SK-N-SH (cell line): Measurements from ENCODE around the gene NR3C1. TPM values are rescaled to one million over a fixed set of nuclear protein-coding genes. Genes with fewer than 3 reads are reported as not detected.

Experiments
- CTCF ChIA-PET: fragments of 300-600, 350-600 bp; formaldehyde crosslinking; extraction: SDS; loops from one replicate; lab custom pipeline; 2021; lab: Yijun Ruan, JAX
- POLR2A ChIA-PET: fragments of 350-600 bp; sonication (Branson Sonifier 250); formaldehyde crosslinking; extraction: SDS; loops from one replicate; lab custom pipeline; 2020; ENCODE audit warnings: antibody characterized with exemption, inconsistent platforms; lab: Yijun Ruan, JAX
- DNase-seq: peaks from one replicate; pipeline ENCODE4 v3.0.0; 2012
- H2AFZ ChIP-seq: fragments of 200-600 bp; sonication (generic); 2 replicates; pipeline ENCODE4 v1.8.1; 2016; ENCODE audit warnings: antibody characterized with exemption, mild to moderate bottlenecking, low read depth
- H3F3A ChIP-seq: fragments of 200-600 bp; sonication (generic); replicated peaks from 2 replicates; pipeline ENCODE3; 2016; ENCODE audit warnings: antibody characterized with exemption, mild to moderate bottlenecking; ENCODE audit not compliant: insufficient read depth
- H3K27ac ChIP-seq, 2 experiments: fragments of 200-500 bp in 1 of 2; fragments of 200-600 bp in 1 of 2; sonication (Bioruptor generic) in 1 of 2; sonication (generic), shearing (Covaris generic) in 1 of 2; 2 replicates each; pipeline versions ENCODE4 v1.5.1 to v1.6.1; 2014 to 2016; ENCODE audit warnings: low read depth in 2 of 2, inconsistent platforms in 1 of 2, low read length in 1 of 2, mild to moderate bottlenecking in 1 of 2, mixed read lengths in 1 of 2
- H3K27me3 ChIP-seq: fragments of 200-600 bp; sonication (generic), shearing (Covaris generic); 2 replicates; pipeline ENCODE4 v1.6.1; 2016; ENCODE audit warnings: mixed run types; ENCODE audit not compliant: insufficient read depth
- H3K36me3 ChIP-seq, 2 experiments: fragments of 200-500 bp in 1 of 2; fragments of 200-600 bp in 1 of 2; sonication (Bioruptor generic) in 1 of 2; sonication (generic) in 1 of 2; replicated peaks in 1 of 2; 2 replicates each; pipeline versions ENCODE3 to v1.5.1; 2014 to 2016; ENCODE audit warnings: low read length in 1 of 2, mild to moderate bottlenecking in 1 of 2; ENCODE audit not compliant: insufficient read depth in 2 of 2, control insufficient read depth in 1 of 2
- H3K4me1 ChIP-seq, 2 experiments: fragments of 200-500 bp in 1 of 2; fragments of 200-600 bp in 1 of 2; sonication (Bioruptor generic) in 1 of 2; sonication (generic), shearing (Covaris generic) in 1 of 2; 2 replicates each; pipeline versions ENCODE4 v1.5.1 to v1.6.1; 2014 to 2016; ENCODE audit warnings: low read depth in 1 of 2, low read length in 1 of 2, mixed run types in 1 of 2; ENCODE audit not compliant: insufficient read depth in 2 of 2, control insufficient read depth in 1 of 2
- H3K4me2 ChIP-seq: fragments of 200-600 bp; sonication (generic), shearing (Covaris generic); 2 replicates; pipeline ENCODE4 v1.6.1; 2017; ENCODE audit warnings: mixed run types
- H3K4me3 ChIP-seq, 2 experiments: fragments of 200-500 bp in 1 of 2; fragments of 200-600 bp in 1 of 2; sonication (Bioruptor generic) in 1 of 2; sonication (generic), shearing (Covaris generic) in 1 of 2; 2 replicates each; pipeline versions ENCODE4 v1.5.1 to v1.8.1; 2014 to 2016; ENCODE audit warnings: low read depth in 2 of 2, inconsistent platforms in 1 of 2, low read length in 1 of 2, mild to moderate bottlenecking in 1 of 2, mixed read lengths in 1 of 2, moderate library complexity in 1 of 2
- H3K79me2 ChIP-seq: fragments of 200-600 bp; sonication (generic); 2 replicates; pipeline ENCODE4 v1.8.1; 2017; ENCODE audit warnings: mild to moderate bottlenecking; ENCODE audit not compliant: insufficient read depth
- H3K9ac ChIP-seq: fragments of 200-600 bp; sonication (generic); 2 replicates; pipeline ENCODE4 v1.6.1; 2017; ENCODE audit warnings: mixed run types
- H3K9me2 ChIP-seq: fragments of 200-600 bp; sonication (generic); 2 replicates; pipeline ENCODE4 v1.6.1; 2017; ENCODE audit warnings: mixed run types
- H3K9me3 ChIP-seq: fragments of 200-600 bp; sonication (generic); 2 replicates; pipeline ENCODE4 v1.6.1; 2017; ENCODE audit warnings: mixed run types, mild to moderate bottlenecking, moderate library complexity
- H4K20me1 ChIP-seq: fragments of 200-600 bp; sonication (generic); 2 replicates; pipeline ENCODE4 v1.6.1; 2017; ENCODE audit warnings: mild to moderate bottlenecking, mixed run types; ENCODE audit not compliant: insufficient read depth
- CHD2 ChIP-seq: fragments of 150-350 bp; IDR thresholded peaks from 2 replicates; pipeline ENCODE4 v1.6.1; 2018; ENCODE audit warnings: low read length; ENCODE audit not compliant: partially characterized antibody
- EZH2phosphoT487 ChIP-seq: fragments of 200-600 bp; sonication (generic); IDR thresholded peaks from 2 replicates; pipeline ENCODE4 v1.6.1; 2017; ENCODE audit warnings: low read depth, mixed run types, mild to moderate bottlenecking, antibody characterized with exemption, moderate library complexity, borderline replicate concordance
- FOXJ3 ChIP-seq: sonication (generic); formaldehyde crosslinking; IDR thresholded peaks from 2 replicates; pipeline ENCODE4 v1.5.1; 2020; ENCODE audit warnings: mild to moderate bottlenecking, missing genetic modification reagents
- FOXM1 ChIP-seq: IDR thresholded peaks from 2 replicates; pipeline ENCODE4 v1.4.0; 2012; ENCODE audit warnings: low read depth, mild to moderate bottlenecking
- JUND ChIP-seq: IDR thresholded peaks from 2 replicates; pipeline ENCODE4 v1.4.0; 2012
- MEF2A ChIP-seq: IDR thresholded peaks from 2 replicates; pipeline ENCODE4 v1.4.0; 2012; ENCODE audit warnings: low read depth, borderline replicate concordance
- MXI1 ChIP-seq: IDR thresholded peaks from 2 replicates; pipeline ENCODE4 v1.6.1; 2012; ENCODE audit warnings: mild to moderate bottlenecking, low read depth, low read length, improper control_type of control experiment
- NFIC ChIP-seq: IDR thresholded peaks from 2 replicates; pipeline ENCODE4 v1.4.0; 2012; ENCODE audit warnings: borderline replicate concordance
- POLR2AphosphoS5 ChIP-seq: IDR thresholded peaks from 2 replicates; pipeline ENCODE4 v1.6.1; 2012; ENCODE audit warnings: low read depth, low read length
- RAD21 ChIP-seq: IDR thresholded peaks from 2 replicates; pipeline ENCODE4 v1.6.1; 2012; ENCODE audit warnings: mild to moderate bottlenecking, low read length
- RCOR1 ChIP-seq: fragments of 150-350 bp; IDR thresholded peaks from 2 replicates; pipeline ENCODE4 v1.6.1; 2017; ENCODE audit warnings: antibody characterized with exemption, low read length
- RXRA ChIP-seq: IDR thresholded peaks from 2 replicates; pipeline ENCODE4 v1.4.0; 2012; ENCODE audit warnings: low read depth, mild to moderate bottlenecking, borderline replicate concordance
- SIN3A ChIP-seq: IDR thresholded peaks from 2 replicates; pipeline ENCODE4 v1.6.1; 2012; ENCODE audit warnings: low read depth, mild to moderate bottlenecking, low read length, moderate library complexity, borderline replicate concordance
- TCF12 ChIP-seq: IDR thresholded peaks from 2 replicates; pipeline ENCODE4 v1.4.0; 2012
- TEAD4 ChIP-seq: IDR thresholded peaks from 2 replicates; pipeline ENCODE4 v1.4.0; 2012; ENCODE audit warnings: mild to moderate bottlenecking, borderline replicate concordance; ENCODE audit not compliant: insufficient read depth
- USF1 ChIP-seq: IDR thresholded peaks from 2 replicates; pipeline ENCODE4 v1.4.0; 2012; ENCODE audit warnings: low read depth, borderline replicate concordance
- USF2 ChIP-seq: fragments of 150-350 bp; IDR thresholded peaks from 2 replicates; pipeline ENCODE4 v1.6.1; 2017; ENCODE audit warnings: antibody characterized with exemption, low read length, low read depth, borderline replicate concordance
- ZBTB33 ChIP-seq: IDR thresholded peaks from 2 replicates; pipeline ENCODE4 v1.4.0; 2012; ENCODE audit warnings: low read depth, borderline replicate concordance
- WGBS: methylation state at CpG from one replicate; pipeline ENCODE4 v1.1.6; 2017; ENCODE audit warnings: low lambda C conversion rate; 5-methylcytosine and 5-hydroxymethylcytosine counted together
- polyA plus RNA-seq, 3 experiments: library from polyadenylated mRNA; depleted of rRNA; stranded (reverse); fragments of >200 nt; gene quantifications; 2 replicates each; pipeline ENCODE4 v1.2.3, GENCODE V29; 2012
- TF ChIP-seq, protein P1 (sequence below): fragments of 200-600 bp; sonication (generic); IDR thresholded peaks from 2 replicates; pipeline ENCODE4 v1.6.1; 2017; ENCODE audit warnings: antibody characterized with exemption, mild to moderate bottlenecking, moderate library complexity
- TF ChIP-seq, protein P2 (sequence below): IDR thresholded peaks from 2 replicates; pipeline ENCODE4 v1.4.0; 2012; ENCODE audit warnings: low read depth

NR3C1 gene
- polyA plus RNA-seq, 1 of the 3 experiments (the other 2 are of a cell fraction): 7.1 TPM

DNA sequence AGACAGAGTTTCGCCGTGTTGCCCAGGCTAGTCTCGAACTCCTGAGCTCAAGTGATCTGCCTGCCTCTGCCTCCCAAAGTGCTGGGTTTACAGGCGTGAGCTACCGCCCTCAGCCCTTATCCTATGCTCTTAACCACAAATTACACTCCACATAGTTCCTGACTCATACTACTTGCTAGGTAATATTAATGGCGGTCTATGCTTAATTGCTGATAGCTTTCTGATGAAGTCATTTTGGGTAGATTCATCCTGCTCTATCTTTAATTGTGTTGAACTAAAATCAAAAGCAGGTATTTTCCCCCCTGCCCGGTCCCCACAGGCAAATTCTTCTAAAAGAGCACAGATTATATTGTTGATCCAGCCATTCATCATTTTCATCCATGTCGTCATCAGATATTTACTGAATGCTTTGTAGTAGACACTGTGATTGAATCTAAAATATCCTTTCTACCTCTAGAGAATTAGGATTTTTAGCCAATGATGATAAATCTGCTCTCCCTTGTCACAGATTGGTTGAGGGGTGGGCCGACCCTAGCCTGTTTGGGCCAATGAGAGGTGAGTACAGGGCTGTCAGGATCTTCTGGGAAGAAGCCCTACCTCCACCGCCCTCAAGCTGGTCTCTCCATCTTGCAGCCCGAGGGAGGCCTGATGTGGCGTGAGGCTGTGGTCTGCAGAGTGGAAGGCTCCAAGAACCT lies 144.8 kb downstream of the NR3C1 start:
- H3K79me2 ChIP-seq: no peaks in the 10 kb centered on the region
- no peak overlapping the region for H3K9ac ChIP-seq
- no peak overlapping the region for H3K4me2 ChIP-seq
- TF ChIP-seq RAD21: no peak
- no peak for TF ChIP-seq MXI1
- TF ChIP-seq RCOR1: no peak
- no peak for TF ChIP-seq EZH2phosphoT487
- TF ChIP-seq, protein P1, sequence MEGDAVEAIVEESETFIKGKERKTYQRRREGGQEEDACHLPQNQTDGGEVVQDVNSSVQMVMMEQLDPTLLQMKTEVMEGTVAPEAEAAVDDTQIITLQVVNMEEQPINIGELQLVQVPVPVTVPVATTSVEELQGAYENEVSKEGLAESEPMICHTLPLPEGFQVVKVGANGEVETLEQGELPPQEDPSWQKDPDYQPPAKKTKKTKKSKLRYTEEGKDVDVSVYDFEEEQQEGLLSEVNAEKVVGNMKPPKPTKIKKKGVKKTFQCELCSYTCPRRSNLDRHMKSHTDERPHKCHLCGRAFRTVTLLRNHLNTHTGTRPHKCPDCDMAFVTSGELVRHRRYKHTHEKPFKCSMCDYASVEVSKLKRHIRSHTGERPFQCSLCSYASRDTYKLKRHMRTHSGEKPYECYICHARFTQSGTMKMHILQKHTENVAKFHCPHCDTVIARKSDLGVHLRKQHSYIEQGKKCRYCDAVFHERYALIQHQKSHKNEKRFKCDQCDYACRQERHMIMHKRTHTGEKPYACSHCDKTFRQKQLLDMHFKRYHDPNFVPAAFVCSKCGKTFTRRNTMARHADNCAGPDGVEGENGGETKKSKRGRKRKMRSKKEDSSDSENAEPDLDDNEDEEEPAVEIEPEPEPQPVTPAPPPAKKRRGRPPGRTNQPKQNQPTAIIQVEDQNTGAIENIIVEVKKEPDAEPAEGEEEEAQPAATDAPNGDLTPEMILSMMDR: no peak
- TF ChIP-seq USF1: no peak
- TF ChIP-seq POLR2AphosphoS5: no peak
- no peak for TF ChIP-seq SIN3A
- TF ChIP-seq CHD2: no peak
- TF ChIP-seq, protein P2, sequence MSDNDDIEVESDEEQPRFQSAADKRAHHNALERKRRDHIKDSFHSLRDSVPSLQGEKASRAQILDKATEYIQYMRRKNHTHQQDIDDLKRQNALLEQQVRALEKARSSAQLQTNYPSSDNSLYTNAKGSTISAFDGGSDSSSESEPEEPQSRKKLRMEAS: no peak
- TF ChIP-seq NFIC: no peak
- TF ChIP-seq TCF12: no peak
- TF ChIP-seq USF2: no peak
- WGBS: 92% methylated on average over 12 of the region's 12 CpGs
- no peaks in the 10 kb centered on the region for H3K4me1 ChIP-seq
- ChIA-PET CTCF (no interaction called here), POLR2A (no interaction called here)
- H3K27me3 ChIP-seq: no peaks in the 10 kb centered on the region
- H3K4me3 ChIP-seq: no peak overlapping the region
- no peaks in the 10 kb centered on the region for H4K20me1 ChIP-seq
- peaks cover 20% of the 10 kb centered on the region for H3F3A ChIP-seq
- H2AFZ ChIP-seq: no peak overlapping the region
- H3K9me2 ChIP-seq: no peaks in the 10 kb centered on the region
- H3K9me3 ChIP-seq: no peaks in the 10 kb centered on the region
- no peak overlapping the region for H3K27ac ChIP-seq
- H3K36me3 ChIP-seq: no peaks in the 10 kb centered on the region
- no peak for DNase-seq

- H3K4me3 ChIP-seq: no peak overlapping the region
- peaks cover 5% of the 10 kb centered on the region for H3F3A ChIP-seq
- H3K9me2 ChIP-seq: no peaks in the 10 kb centered on the region
- H2AFZ ChIP-seq: no peak overlapping the region
- H3K36me3 ChIP-seq: no peaks in the 10 kb centered on the region
- no peaks in the 10 kb centered on the region for H3K4me1 ChIP-seq
- no peak for DNase-seq
- H3K27ac ChIP-seq: no peak overlapping the region
- no peaks in the 10 kb centered on the region for H3K9me3 ChIP-seq
- whole genome bisulfite sequencing: 89% methylated on average over 7 of the region's 7 CpGs
- POLR2A ChIA-PET: no interaction called here
- H3K4me2 ChIP-seq: no peak overlapping the region
- H3K27me3 ChIP-seq: no peaks in the 10 kb centered on the region
- H4K20me1 ChIP-seq: no peaks in the 10 kb centered on the region
- no peaks in the 10 kb centered on the region for H3K79me2 ChIP-seq
- CTCF ChIA-PET: no interaction called here
- no peak overlapping the region for H3K9ac ChIP-seq
- TF ChIP-seq EZH2phosphoT487 (no peak), MEF2A (no peak), POLR2AphosphoS5 (no peak), RAD21 (no peak), ZBTB33 (no peak), RXRA (no peak), TEAD4 (no peak), JUND (no peak), NFIC (no peak), FOXM1 (no peak), FOXJ3 (CRISPR knock-in tag) (no peak)
- TF ChIP-seq, protein P1: no peak
Measured at GRCh38 chr5:143254819-143255218, 148.7 kb downstream of the NR3C1 start.
